PFSK-1 (cell line): ENCODE results near the gene POMP.

Source experiments
- POLR2AphosphoS5 ChIP-seq: IDR thresholded peaks from 2 replicates; pipeline ENCODE4 v1.6.1; 2012; ENCODE audit warnings: low read depth, mild to moderate bottlenecking, control low read depth, low read length, moderate library complexity
- SIN3A ChIP-seq: IDR thresholded peaks from 2 replicates; pipeline ENCODE4 v1.6.1; 2012; ENCODE audit warnings: mild to moderate bottlenecking, low read length, moderate library complexity, borderline replicate concordance; ENCODE audit not compliant: insufficient read depth

GRCh38 chr13:28655561-28655960, 3.4 kb upstream of the POMP start:
- no peak for TF ChIP-seq POLR2AphosphoS5
- no peak for TF ChIP-seq SIN3A
